T1000 (cell line): ENCODE measurements around the gene TMPRSS11A.
A peak's percentile ranks its signal among the peaks of the same experiment; 100 is the strongest.

Source experiments
- DNase-seq: peaks from one replicate; lab custom pipeline; 2025; ENCODE audit warnings: mixed read lengths; lab: John Stamatoyannopoulos, UW

TMPRSS11A gene

GRCh38 chr4:67912080-67912479 is 51.2 kb downstream of the TMPRSS11A start:
- DNase-seq = no peak

GRCh38 chr4:67911638-67912037 is 51.7 kb downstream of the TMPRSS11A start:
- no peak for DNase-seq

DNA sequence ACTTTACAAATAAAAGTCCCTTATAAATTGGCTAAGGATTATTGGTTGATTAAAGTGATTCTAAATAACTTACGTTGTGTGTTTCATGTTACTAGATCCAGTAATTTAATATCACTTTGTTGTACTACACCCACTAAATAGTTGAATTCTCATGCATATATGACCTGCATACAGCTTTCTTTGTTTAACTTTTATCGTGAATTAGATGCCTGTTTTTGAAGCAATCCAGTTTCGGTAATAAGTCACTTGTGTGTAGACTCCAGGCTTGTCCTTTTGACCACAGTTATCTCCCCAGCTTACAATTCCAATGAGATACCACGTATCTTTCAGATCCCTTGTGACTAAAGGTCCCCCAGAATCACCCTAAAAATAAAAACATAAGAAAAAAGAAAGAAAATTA is 52.2 kb downstream of the TMPRSS11A start:
- DNase-seq = no peak

- DNase-seq = no peak
These were observed 52.7 kb downstream of the TMPRSS11A start for GRCh38 chr4:67910585-67910905.

DNA sequence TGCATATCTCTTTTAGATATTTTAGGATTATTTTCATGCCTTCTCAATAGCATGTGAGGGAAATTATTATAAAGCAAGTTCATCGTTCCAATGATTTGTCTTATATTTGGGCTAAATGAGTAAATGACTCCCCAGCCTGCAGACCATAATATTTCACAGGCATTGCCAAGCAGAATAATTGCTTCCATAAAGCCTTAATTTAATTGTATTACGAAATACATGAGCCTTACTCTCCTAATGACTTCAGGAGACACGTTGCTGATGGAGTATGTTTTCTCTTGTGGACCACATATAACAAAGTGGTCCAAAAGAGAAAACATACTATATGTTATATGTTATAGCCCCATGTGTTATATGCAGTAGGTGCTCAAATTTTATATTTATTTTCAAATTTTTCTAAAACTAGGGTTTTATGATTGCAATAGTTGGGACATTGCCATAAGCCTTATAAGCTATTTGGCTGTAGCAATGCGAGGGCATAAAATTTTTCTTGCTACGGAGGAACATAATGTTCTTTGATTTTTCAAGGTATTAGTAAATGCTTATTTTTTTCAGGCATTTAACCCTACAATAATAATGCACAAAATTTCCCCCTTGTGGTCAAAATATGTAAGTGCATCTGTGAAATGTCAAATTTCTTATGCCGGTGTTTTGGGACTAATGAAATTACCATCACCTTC is 53.2 kb downstream of the TMPRSS11A start:
- DNase-seq = no peak

DNA sequence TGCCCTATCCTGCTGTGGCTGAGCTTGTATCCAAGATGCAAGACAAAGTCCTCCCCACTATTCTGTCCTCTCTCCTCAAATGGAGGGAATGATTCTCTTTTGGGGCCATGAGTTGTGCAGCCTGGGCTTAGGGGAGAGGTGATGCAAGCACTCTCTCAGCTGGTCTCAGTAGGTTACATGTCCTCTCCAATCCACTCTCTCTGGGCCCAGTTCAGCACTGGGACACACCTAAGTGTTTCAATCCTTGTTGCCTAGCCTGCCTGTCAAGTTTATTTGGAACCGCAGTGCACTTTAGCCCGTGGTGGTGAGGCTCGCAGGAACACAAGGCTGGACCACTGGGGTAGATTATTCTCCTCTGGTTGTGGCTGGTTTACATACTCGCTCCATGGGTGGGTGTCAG is 55.6 kb downstream of the TMPRSS11A start:
- no peak for DNase-seq

- no peak for DNase-seq
These were observed 64.2 kb downstream of the TMPRSS11A start for GRCh38 chr4:67899096-67899495.

- DNase-seq = no peak
These were observed 65.6 kb downstream of the TMPRSS11A start for GRCh38 chr4:67897686-67898085.

DNA sequence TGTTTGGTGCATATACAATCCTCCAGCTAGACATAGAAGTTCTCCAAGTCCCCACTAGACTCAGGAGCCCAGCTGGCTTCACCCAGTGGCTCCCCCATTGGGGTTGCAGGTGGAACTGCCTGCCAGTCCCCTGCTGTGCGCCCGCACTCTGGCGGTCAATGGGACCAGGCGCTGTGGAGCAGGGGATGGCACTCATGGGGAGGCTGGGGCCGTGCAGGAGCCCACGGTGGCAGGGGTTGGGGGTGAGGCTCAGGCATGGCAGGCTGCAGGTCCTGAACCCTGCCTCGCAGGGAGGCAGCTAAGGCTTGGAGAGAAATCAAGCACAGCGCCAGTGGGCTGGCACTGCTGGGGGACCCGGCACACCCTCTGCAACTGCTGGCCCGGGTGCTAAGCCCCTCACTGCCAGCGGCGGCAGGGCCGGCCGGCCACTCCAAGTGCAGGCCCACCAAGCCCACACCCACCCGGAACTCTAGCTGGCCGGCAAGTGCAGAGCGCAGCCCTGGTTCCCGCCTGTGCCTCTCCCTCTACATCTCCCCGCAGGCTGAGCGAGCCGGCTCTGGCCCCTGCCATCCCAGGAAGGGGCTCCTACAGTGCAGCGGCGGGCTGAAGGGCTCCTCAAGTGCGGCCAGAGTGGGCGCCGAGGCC is 66.8 kb downstream of the TMPRSS11A start:
- DNase-seq = no peak

GRCh38 chr4:67894659-67895058 is 68.6 kb downstream of the TMPRSS11A start:
- DNase-seq = no peak

- DNase-seq = no peak
These were observed 70.4 kb downstream of the TMPRSS11A start for GRCh38 chr4:67892905-67893304.

DNA sequence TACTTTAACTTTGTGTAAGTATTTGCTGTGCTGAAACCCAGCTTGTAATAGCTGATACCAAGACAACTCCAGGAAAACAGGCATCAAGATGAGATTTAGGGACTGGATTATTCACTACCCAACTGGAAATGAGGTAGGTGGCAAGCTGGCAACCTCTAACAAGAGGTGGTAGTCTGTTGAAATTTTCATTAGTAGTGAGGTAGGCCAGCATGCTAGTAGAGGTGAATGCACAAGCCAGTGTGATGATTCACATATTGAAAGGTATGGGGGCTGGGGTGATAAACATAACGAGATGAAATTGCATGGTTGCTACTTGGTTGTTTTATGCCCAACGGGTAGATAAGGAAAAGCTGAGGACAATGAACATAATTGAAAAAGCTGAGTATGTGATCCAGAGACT is 71.0 kb downstream of the TMPRSS11A start:
- DNase-seq = no peak

DNA sequence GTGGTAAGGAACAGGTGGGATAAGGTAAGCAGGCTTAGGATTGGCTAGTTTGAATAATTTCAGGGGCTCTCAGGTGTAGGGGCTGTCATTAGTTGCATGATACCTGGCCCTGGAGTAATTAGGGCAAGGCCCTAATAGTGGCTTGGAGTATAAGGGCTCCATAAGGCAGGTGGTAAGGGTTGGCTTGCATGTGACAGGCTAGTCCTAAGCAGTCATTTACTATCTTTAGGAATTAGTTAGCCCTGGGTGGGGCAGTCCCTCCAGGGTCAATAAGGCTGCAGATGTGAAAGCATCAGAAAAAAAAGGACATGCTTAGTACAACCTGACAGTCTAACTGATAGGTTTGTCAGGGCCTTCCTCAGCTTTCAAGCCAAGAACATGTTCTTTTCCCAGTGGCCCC is 71.6 kb downstream of the TMPRSS11A start:
- no peak for DNase-seq

GRCh38 chr4:67886281-67886680 is 77.0 kb downstream of the TMPRSS11A start:
- DNase-seq = no peak

DNA sequence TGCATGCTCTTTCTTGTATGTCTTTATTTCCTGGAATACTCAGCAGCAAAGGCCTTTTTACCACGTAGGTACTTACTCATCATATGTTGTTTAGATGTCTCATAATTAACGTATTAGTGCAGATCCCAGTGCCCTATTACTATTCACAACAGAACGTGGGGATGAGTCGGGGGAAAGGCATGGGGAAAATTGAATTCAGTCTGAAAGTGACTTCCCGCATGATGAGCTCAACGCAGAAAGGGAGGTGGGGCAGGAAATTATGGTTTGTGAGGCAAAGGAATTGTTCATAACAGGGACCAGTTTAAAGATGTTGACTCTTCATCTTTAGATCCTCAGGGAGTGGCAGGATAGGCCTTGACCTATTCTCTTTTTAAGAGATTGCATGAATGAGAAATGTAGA is 77.5 kb downstream of the TMPRSS11A start:
- peak; percentile 62 for DNase-seq

DNA sequence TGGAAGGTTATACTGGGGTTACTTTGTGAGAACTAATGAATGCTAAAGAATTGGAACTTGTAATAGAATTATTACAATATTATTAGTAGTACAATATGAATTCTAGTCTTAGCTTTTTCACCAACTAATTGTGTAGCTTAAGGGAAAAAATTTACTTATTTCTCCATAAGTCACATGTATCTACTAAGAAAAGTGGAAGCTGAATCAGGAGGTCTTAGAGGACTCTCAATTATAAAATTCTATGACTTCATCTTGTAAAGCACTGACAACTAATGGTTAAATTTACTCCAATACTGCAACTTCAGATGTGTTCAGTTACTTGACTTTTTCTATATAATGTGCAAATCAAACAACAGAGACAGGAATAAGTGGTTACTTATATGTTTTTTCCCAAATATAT is 78.6 kb downstream of the TMPRSS11A start:
- no peak for DNase-seq

DNA sequence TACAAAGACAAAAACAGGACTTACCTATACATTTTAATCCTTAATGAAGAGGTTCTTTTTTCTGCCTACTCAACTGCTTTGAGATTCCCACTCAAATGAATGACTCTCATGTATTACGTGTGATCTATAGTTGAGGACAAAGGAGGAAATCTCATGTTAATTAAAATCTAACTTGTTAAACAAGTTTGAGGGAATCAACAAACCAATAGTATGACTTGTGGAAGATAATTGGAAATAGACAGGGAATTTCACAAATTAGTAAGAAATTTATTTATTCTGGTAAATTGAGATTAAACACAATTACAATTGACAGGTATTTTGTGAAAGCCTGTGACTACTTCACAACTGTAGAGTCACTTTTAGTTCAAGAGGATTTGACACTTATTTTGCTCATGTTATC is 79.4 kb downstream of the TMPRSS11A start, which contains the start of gene TMPRSS11D:
TSS of gene TMPRSS11D (minus strand) at position 101 of the 400 bp plus-strand sequence. CDS start at position 32, 69 bp downstream.
- DNase-seq = no peak

DNA sequence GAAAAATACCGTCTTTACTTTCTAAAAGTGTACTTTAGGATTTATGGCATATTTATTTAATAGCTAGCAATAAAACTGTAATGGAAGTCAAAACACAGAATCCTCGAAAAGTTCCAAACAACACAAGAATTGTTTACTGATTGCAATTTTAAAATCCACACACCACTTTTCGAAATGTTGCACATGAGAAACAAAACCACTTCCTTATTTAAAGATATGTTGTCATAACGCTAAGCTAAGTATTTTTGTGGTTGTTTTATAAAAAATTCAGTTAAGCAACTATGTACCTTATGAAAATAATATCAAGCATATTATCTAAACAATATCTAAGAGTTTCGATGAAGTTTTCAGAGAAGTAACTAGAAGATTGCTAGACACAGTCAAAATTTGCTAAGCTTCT is 79.8 kb downstream of the TMPRSS11A start:
- DNase-seq = no peak

DNA sequence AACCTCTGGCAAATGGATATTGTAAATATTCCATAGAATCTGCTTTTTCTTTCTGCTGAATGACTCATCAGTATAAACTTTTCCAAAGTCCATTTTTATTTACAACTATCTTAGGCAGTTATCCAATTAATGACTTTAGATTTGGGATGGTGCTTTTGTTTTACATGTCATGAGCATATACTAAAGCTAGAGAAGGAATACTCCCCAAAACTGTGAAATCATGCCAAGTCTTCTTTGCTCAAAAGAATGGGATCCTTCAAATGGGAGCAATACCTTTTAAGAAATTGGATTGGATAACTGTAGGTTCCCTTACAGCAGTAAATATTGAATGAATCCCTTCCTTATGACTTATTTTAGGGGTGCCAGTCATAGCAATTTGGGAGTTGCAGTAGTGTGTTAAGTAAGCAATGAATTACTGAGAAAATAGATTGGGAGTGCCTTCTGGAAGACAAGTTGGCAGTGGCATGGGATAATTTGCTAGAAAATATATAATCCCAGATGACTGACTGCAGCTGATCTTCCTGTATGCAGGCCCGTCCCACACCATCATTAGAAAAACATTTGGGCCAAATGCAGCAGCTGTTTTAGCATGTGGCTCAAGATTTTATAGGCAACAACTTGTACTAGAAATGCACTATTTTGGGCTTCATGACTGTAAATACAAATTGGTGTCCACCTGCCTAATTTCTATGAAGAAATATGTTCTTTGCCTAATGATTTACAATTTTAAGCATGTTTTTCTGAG is 82.3 kb downstream of the TMPRSS11A start:
- DNase-seq = no peak

DNA sequence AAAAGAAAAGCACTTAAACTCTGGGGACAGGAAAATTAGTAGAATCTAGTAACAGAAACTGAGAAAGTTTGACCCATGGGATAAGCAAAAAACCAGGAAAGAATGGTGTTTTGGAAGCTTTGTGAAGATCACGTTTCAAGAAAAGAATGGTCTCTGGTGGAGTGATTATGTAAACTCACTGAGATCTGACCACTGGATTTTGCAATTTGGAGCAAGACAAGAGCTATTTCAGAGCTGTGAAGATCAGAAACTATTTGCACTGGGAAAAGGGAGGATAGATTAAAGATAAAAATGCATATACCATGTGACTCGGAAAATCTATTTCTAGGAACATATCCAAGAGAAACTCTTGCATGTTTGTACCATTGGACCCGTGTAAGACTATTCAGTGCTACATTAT is 83.8 kb downstream of the TMPRSS11A start:
- no peak for DNase-seq

DNA sequence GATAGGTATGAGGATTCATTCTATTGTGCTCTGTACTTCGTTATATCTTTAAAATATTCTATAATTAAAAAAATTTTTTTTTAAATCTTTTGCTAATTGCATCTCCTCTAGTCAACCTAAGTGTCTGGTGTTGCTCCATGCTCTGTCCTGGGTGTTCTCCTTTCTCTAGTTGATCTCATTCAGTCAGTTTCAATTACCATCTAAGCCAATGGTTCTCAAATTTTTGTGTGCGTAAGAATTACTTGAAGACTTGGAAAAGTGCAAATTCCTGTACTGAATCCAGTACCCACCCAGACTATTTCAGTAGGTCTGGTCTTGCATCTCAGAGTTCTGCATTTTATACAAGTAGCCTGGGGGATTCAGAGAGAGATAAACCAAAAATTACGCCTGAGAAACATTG is 86.2 kb downstream of the TMPRSS11A start:
- no peak for DNase-seq

DNA sequence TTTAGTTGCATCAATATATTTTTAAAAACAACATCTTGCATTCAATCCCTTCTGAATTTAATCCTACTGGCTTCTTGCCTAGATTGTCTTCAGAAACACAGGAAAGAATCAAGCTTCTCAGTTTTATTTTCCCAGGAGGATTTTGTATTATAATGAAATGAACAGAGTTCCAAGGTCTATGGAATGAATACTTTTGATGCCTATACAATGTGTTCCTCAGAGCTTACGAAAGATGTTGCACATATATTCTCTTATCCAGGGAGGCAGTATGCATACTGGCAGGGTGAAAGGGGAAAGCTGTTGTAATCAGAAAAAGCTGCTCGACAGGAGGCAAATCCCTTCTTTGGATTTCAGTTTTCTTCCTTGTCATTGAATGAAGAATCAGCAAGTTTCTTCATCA is 88.3 kb downstream of the TMPRSS11A start:
- DNase-seq = no peak

DNA sequence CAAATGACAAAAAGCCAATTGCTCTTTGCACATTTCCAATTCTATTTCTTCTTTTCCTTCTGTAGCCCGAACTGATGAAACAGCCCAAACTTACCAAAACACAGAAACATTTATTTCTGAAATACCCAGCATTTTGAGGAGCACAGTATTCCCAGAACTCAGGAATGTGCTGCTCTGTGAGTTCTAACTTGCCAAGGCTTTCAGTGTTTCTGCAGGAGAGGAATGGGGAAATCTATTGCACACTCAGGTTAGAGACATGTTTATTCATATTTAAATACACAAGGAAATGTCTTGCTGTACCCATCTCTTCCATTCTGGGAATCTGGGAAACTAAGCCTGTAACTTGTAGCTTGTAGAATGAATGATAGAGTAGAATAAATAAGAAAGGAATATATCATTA is 90.2 kb downstream of the TMPRSS11A start:
- DNase-seq = no peak
